Left colon (tissue), 2 donors: ENCODE results near the gene FBF1. TPM values are rescaled to one million over a fixed set of nuclear protein-coding genes. Genes with fewer than 3 reads are reported as not detected.

Experiments used
- ATAC-seq: fragments of 200-7000 bp; cut with Tn5 transposase; one replicate; pipeline ENCODE4 v1.9.1; 2020; ENCODE audit warnings: mild to moderate bottlenecking, moderate library complexity
- DNase-seq, 2 donors: peaks; one replicate each; pipeline ENCODE4 v3.0.0-alpha.2; 2020
- intact Hi-C, 2 donors: fragments of 100-400 bp; cut with DNase I in 1 of 2; cut with micrococcal nuclease in 1 of 2; formaldehyde crosslinking; loops; one replicate each; pipeline versions ENCODE4 v1.11.2 to v1.14.0; 2022; cut with DNase I, micrococcal nuclease
- total RNA-seq, 2 donors: library from RNA; stranded (reverse); fragmentation: NEBNext Ultra II Directional; extraction: Animal tissue kit (Norgen Biotek cat#: 25700); gene quantifications; one replicate each; pipeline ENCODE4 v1.2.1, GENCODE V29; 2021
- donor health status: DM: no; HTN: no; CAD: no.
- donor health status: DM: yes; HTN: yes; CAD: no.

FBF1 gene
- total RNA-seq, 2 donors from 2014 or later = 5.2 to 5.5 TPM

DNA sequence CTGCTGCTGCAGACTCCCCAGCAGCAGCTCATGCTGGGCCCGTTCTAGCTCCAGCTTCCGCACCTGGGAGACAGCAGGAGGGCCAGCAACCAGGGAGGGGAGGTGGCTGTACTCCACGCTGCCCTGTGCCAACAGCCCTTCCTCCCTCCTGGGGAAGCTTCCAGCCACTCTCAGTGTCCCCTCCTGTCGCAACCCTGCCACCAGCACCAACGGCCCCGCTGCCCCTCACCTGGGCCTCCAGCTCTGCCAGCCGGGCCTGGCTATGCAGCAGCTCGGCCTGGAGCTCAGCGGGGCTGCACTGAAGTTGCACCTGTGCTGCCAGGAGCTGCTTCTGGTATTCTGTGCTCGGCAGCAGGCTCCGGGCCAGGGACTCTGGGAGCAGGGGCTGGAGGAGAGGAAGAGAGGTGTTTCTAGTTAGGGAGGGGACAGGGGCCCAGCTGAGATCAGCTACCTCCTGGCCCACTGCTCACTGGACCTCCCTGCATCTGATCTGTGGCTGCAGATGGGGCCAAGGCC lies 20.7 kb downstream of the FBF1 start:
- intact Hi-C loops = no loop called here
- ATAC-seq (no peak), DNase-seq (no peak)

DNA sequence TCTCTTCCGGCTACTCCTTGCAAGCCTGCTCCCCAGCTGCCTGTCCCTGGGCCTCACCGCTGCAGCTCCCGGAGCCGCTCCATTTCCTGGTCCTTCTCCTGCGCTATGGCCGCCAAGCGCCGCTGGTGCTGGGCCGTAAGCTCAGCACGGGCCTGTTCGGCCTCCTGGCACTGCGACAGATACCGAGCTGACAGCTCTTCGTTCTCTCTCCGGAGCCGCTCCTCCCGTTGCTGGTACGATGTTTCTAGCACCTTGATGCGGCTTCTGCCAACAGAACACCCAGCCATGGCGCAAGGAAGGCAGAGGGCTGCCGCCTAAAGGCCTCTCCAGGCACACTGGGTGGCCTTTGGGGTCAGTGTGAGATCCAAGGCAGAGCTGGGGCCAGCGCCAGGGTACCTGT lies 21.2 kb downstream of the FBF1 start:
- intact Hi-C loops = no loop called here
- no peak for ATAC-seq
- DNase-seq = no peak

- intact Hi-C loops = no loop called here
- no peak for ATAC-seq
- DNase-seq = no peak
Measured at GRCh38 chr17:75917917-75918445, 22.9 kb downstream of the FBF1 start.

DNA sequence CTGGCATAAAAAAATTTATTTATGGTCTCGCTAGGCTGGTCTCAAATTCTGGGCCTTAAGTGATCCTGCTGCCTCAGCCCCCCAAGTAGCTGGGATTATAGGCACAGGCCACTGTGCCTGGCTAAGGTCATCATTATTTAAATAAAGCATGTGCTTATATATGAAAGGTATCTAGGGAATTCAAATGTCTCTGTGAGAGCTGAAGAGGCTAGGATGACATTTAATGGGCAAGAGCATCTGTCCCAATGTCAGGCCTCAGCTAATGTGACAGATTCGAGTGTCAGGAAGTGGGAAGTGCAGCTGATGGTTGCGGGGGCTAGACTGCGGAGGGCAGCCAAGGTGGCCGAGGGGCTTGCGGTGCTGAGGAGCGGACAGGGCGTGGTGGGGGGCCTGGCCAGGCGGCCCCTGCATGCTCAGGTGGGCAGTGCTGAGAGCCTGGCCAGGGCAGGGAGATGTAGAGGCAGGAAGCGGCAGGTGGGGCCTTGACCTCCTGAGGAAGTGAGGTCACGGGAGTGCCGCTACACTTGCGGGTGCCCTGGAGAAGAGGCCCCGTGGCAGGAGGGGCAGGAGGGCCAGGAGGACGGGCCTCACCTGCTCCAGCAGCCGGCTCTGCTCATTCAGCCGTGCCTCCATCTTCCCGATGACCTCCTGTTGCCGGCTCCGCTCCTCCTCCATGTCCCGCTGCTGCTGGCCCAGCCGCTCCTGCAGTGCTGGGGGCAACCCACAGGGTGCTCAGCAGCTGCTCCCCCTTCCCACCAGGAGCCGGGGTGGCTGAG lies 23.5 kb downstream of the FBF1 start:
- ATAC-seq (no peak), DNase-seq (no peak)
- intact Hi-C loops = no loop called here

DNA sequence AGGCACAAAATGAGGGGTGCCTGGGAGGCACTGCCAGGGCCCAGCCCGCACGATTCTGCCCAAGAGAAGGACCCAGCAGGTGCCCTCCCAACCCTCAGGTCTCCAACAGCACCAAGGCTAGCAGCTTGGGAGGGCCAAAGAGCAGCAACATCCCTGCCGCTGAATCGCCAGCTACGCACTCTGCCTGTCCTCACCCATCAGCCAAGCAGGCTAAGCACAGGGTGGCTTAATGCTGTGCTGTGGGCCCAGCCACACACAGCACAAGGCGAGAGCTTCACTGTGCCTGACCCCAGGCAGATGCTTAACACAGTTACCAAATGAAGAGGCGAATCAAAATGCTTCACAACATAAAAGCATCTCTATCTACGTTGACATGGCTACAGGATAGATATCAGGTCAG lies 25.6 kb downstream of the FBF1 start:
- DNase-seq (no peak), ATAC-seq (peak; percentile 8)
- intact Hi-C loops = no loop called here

GRCh38 chr17:75914643-75915267 lies 26.1 kb downstream of the FBF1 start:
- DNase-seq = no peak
- ATAC-seq = peak; percentile 49
- intact Hi-C loops = no loop called here

- intact Hi-C loops = no loop called here
- no peak for ATAC-seq
- DNase-seq = no peak
Measured at GRCh38 chr17:75913537-75914210, 27.2 kb downstream of the FBF1 start.

DNA sequence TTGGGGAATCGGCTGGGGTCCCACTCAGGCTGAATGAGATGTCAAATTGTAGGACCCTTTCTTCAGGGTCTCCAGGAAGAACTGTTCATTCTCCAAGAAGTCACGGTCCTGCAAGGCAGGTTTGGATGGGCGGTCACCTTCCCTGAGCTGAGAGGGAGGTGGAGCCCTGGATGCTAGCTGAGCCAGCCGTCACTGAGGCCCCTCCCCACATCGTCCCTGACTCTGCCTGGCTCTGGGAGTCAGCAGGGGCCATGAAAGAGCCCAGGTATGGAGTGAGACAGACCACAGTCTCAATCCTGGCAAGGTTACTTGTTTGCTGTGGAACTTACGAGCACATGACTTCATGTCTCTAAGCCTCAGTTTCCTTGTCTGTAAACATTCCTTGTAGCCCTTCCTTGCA lies 30.1 kb downstream of the FBF1 start:
- ATAC-seq (no peak), DNase-seq (no peak)
- intact Hi-C loops = no loop called here

DNA sequence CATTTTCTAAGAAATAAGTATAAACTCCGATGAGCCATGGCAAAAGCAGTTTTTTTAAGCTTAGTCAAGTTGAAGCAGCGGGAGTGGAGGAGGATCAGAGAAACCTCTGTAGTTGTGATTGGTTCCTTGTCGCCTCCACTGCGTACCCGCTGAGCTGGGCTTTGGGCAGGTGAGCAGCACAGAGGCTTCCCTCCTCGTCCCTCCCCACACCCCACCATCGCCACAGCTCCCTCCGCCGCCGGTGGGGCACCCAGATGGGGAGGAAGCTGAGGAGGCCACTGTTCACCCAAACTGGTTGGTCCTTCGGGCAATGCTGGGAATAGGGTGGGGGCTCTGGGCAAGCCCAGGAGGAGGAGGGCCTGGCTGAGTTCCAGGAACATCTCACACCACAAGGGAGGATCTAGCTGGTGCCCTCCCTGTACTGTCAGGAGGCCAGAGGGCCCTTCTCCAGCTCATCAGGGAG lies 31.0 kb downstream of the FBF1 start:
- intact Hi-C loops = loop anchor here in 1 of 2 donors (5.0 kb wide), 1 partner anchor 92 kb away; the partner anchor contains the start of gene CDK3
- ATAC-seq (peak; percentile 14), DNase-seq (peak in 1 of 2 donors; percentile 25)

DNA sequence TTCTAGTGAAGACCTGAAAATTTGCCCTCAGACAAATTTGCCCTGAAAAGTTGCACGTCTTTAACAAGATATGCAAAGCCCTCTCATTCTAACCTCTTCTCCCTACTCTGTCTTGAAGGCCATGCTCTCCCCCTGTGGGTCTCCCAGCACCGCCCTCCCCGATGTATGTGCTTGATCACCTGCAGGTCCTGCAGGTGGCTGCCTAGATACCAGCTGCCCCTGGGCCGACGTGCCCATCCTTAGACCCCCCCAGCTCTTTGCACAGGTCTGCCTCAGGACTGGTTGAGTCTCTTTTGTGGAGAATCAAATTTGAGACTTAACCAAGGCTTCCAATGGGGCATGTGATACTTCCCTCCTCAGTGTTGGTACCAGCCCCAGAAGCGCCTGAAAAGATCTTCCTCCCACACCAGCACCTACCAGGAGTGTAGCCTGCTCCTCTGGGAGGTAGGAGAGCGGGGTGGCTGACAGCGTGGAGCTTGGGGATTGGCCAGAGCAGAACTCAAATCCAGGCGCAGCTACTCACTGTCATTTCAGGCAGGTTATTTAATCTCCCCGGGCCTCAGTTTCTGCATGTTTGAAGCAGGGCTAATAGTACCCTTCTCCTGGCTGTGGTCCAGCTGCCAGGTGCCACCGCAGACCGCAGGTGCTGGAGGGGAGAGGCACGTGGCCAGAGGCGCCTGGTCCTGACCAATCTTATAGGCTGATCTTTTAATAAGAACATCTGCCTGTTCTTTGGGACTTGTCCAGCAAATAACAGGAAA lies 31.6 kb downstream of the FBF1 start:
- ATAC-seq (no peak), DNase-seq (peak in 1 of 2 donors; percentile 36)
- intact Hi-C loops = loop anchor here in 1 of 2 donors (5.0 kb wide), 1 partner anchor 93 kb away; the partner anchor contains the start of gene CDK3

DNA sequence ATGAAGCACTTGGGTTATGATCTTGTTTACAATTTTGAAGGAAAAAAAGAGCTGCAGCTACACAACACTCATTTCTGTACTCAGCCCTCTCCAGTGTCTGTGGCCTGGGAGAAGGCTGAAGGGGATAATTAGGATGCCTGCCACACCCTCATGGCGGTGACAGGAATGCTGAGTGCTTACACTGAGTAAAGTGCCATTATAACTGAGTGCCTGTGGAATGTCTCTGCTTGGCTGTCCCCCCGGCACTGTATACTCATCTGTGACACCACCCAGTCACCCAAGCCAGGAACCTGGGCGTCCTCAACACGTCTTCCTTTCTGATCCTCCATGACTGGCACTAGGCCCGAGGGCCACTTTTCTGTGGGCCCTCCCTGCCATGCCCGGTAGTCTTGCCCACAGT lies 32.6 kb downstream of the FBF1 start:
- intact Hi-C loops = loop anchor here in 1 of 2 donors (5.0 kb wide), 1 partner anchor 94 kb away; the partner anchor contains the start of gene CDK3
- DNase-seq (no peak), ATAC-seq (no peak)

DNA sequence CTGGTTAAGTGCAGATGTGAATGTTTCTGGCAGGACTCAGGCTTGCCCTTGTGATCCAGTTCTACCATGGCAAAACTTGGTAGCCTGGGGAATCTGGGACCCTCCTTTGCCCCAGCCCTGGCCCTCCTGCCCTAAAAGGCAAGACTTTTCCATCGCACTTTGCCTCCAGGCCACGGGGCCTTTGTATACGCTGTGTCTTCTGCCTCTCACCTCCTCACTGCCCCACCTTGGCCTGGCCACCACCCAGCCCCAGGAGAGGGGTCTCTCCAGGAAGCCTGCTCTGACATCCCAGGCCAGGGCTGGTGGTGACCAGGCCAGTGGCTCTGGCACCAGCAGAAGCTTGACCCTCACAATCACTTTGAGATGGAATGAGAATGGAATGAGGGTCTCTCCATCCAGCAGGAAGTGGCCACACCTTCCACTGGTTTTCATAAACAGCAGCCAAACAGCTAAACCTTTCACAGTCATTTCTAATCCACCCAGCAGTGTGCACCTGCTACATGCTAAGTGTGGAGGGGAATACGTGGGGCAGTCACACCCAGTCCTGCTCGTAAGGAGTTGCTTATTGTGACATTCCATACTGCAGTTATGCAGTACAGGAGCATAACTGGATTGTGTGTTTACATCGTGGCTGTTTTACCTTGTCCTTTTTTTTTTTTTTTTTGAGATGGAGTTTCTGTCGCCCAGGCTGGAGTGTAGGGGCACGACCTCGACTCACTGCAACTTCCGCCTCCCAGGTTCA lies 34.5 kb downstream of the FBF1 start:
- intact Hi-C loops = loop anchor here in 1 of 2 donors (5.0 kb wide), 1 partner anchor 96 kb away; the partner anchor contains the start of gene CDK3
- no peak for DNase-seq
- ATAC-seq = no peak

DNA sequence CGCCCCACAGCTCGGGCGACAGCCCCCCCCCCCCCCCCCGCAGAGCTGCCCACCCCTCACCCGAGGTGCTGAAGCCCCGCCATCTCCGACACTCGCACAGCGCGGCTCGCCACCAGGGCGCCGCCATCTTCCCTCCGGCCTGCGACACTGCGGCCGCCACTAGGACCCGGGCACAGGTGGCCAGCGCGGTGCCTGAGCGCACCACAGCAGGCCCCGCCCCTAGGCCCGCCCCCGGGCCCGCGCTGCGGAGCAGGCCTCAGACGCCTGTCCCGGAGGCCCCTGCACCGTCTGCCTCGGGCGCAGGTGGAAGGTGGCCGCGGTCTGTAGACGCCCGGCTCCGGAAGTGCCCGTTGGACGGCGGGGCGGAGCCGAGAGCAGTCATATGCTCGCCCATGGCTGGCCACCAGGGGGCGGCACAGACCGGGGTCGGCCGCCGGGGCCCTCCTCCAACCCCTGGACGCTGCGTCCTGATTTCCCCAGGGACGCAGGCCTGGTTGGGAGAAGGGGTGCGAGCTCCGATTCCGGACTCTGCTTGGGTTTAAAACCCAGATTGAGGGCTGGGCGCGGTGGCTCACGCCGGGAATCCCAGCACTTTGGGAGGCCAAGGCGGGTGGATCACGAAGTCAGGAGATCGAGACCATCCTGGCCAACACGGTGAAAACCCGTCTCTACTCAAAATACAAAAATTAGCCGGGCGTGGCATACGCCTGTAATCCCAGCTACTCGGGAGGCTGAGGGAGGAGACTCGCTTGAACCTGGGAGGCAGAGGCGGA lies 35.9 kb downstream of the FBF1 start, which contains the start of gene MRPL38:
Gene MRPL38 (minus strand): TSS at position 136 of the 773 bp plus-strand sequence. CDS start 9 bp downstream, at position 127.
- intact Hi-C loops = loop anchor here in 1 of 2 donors (5.0 kb wide), 1 partner anchor 97 kb away; the partner anchor contains the start of gene CDK3
- DNase-seq (peak; percentile 94), ATAC-seq (peak; percentile 93)

DNA sequence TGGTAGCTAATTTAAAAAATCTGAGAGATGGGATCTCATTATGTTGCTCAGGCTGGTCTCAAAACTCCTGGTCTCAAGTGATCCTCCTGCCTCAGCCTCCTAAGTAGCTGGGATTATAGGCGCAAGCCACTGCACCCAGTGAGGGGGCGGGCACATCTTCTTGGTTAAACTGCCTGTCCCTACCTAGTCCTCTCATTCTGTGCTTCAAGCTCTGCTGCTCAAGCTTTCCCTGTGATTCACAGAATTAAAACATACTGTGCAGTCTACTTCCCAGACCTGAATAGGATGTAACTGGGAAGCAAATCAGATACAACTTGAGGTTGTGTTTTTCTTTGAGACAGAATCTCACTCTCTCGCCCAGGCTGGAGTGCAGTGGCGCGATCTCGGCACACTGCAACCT lies 38.4 kb downstream of the FBF1 start:
- DNase-seq (no peak), ATAC-seq (no peak)
- intact Hi-C loops = no loop called here

- DNase-seq (no peak), ATAC-seq (no peak)
- intact Hi-C loops = no loop called here
Measured at GRCh38 chr17:75901727-75902126, 39.1 kb downstream of the FBF1 start.

DNA sequence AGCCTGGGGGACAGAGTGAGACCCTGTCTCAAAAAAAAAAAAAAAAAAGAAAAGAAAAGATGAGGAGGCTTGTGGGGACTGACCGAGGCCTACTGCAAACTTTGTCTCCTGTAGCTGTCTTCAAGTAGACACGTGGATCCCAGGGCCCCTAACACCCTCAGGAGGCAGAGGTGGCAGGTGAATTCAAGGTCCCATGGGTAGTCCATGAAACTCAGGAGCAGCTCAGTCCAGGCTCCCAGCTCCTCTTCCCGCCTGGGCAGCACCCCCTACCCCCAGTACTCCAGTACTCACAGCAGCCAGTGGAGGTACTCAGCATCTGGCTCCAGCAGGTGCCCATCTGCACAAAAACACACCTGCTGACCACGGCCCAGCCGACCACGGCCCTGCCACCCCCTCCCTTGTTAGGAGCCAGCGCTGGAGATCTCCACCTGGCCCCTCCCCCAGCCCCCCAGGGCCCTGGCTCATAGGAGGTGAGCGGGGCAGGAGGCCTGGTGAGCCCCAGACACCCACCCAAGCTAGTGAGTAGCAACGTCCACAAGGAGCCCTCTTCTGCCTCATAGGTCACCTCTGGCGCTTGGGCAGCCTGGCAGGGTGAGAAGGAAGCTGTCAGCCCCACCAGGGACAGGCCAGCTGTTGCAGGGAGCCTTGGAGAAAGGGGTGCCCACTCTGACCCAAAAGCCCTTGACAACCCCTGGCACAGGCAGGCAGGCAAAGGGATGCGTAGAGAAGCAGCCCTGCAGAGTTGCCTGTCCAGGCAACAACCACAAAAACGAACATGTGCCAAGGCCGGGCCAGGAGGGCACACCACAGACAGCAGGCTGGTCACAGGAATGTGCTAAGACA lies 39.9 kb downstream of the FBF1 start:
- ATAC-seq = no peak
- DNase-seq = no peak
- intact Hi-C loops = no loop called here
